ENCODE data around the gene BHLHE23.

BHLHE23 gene

GRCh38 chr20:63024573-63025392, 18.0 kb upstream of the BHLHE23 start:
- DNase-seq = no peak

GRCh38 chr20:63023936-63024571, 17.3 kb upstream of the BHLHE23 start:
- DNase-seq = no peak

- DNase-seq = no peak
Observed at GRCh38 chr20:63023071-63023935, 16.5 kb upstream of the BHLHE23 start.

DNA sequence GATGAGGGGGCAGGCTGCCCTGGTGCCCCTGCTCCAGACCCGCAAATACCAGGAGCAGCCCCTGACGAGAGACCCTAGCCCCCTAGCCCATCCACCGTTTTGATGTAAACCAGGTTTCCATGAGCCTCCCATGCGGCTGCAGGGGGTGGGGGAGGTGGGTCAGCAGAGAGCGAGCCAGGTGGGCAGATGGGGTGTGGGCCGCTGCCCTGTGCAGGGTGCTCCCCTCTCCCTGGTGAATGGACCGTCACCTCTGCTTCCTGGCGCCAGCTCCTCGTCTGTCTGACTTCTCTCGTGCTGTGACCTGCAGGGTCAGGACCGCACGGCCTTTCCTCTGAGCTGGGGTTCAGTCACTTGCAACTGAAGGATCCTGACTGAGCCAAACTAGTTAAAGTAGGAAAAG, 15.7 kb upstream of the BHLHE23 start:
- DNase-seq = no peak

GRCh38 chr20:63021356-63022321, 14.9 kb upstream of the BHLHE23 start:
- no peak for DNase-seq

DNA sequence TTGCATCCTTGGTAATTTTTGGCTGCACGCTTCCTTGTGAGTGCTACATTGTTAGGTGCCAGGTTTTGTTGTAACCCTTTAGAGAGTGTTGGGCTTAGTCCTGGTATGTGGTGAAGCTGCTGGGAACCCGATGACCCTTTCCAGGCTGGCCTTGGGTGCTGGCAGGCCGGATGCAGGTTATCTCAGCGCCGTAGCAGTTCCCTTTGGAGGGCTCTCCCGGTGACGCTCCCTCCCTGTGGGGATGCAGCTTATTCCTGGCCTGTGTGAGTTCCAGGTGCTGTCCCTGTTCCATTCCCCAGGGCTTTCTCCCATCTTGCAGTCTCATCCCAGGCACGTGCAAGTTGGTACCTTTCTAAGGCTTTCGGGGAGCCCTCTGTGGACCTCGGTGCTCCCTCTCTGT, 13.9 kb upstream of the BHLHE23 start:
- DNase-seq = no peak

- no peak for DNase-seq
Observed at GRCh38 chr20:63017826-63018411, 11.2 kb upstream of the BHLHE23 start.

DNA sequence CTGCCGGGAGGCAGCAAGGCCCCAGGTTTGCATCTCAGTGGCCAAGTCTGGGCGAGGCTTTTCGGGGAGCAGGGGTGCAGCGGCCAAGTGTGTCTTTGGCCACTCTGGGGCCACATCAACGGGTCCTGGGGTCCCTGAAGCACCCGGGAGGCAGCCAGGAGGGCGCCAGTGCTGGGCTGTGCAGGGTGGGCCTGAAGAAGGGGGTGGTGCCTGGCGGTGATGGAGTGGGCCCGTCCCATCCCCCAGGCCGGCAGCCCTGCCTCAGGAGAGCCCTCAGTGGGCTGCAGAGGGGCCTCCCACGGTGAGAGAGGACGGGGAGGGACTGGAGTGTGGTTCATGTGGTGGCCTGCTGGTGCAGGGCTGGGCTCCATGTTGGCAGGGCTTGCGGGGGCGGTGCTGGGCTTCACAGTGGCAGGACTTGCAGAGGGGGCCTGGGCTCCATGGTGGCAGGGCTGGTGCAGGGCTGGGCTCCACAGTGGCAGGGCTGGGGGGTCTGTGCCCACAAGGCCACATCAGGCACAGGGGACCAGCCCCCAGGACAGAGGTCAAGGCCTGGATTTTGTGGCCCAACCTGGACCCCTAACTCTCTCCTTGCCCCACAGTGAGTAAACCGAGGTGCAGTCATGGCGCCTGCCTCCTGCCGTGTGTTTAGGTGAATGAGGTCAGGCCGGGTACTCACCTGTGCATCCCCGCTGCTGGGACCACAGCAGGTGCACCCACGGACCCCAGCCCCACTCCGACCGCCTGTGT, 10.5 kb upstream of the BHLHE23 start:
- no peak for DNase-seq

DNA sequence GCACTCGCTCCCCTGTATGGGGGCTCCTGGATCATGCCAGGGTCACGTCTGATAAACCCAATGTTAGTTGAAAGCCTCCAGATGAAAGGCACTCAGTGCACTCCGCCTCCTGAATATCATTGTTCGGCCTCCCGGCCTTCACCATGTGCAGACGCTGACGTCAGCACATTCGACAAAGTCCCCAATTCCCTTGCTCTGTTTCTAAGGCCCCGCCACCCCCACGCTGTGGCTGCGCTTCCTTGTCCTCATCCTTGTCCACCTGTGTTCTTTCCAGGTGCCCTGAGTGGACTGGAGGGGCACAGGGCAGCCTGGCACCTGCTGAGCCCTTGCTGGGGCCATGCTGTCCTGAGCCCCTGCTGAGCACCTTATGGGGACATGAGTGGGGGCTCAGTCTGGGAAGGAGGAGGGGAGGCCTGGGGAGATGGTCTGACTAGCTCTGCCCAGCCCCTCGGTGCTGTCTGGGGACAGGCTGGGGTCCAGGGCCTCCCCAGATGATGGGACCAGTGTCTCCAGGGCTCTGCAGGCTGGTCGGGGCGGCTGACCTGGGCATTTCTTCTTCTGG, 9.8 kb upstream of the BHLHE23 start:
- no peak for DNase-seq

DNA sequence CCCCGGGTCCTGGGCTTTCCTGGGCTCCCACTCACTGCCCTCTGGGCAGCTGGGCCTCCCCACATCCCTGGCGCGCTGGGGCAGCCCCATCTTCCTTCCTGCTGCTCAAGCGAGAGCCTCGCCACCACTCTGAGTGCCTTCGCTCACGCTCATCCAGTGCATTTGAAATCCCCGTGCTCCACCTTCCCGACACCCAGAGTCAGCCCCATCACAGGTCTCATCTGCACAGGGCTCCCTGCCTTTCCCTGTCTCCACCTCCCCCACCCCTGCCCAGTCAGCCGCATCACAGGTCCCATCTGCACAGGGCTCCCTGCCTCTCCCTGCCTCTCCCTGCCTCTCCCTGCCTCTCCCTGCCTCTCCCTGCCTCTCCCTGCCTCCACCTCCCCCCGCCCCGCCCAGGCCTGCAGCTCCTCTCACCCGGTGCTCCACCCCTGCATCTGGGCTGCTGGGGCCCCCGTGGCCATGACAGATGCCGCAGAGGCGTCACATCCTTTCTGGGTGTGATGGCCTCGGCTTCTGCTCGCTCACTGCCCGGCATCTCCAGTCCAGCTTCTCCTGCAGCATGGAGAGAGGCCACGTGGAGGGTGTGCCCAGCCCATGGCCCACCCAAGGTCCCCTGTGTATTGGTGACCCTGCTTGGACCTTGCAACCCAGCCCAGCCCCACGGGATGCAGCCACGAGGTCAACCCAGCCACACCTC, 9.0 kb upstream of the BHLHE23 start:
- DNase-seq = no peak

DNA sequence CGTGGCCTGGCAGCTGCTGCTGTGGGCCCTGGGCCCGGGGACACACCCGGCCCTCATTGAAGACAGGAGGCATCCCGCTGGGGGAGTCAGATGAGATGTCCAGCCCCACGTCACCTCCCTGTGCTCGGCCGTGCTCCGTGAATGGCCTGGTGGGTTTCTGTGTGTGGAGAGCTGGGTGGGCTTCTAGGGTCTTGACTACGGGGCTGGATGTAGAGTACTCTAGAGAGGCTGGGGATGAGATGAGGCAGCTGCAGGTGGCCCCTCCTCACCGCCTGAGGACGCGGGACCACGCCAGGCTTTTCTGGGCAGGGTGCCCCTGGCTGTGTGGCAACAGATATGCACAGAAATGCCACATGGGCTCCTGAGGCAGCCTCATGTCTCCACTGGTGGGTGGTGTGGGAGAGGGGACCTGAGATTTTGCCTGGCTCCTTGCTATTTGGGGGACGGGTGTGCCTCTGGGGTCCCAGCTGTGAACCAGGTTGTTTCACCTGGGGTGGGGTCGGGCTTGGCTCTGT, 8.4 kb upstream of the BHLHE23 start:
- no peak for DNase-seq

DNA sequence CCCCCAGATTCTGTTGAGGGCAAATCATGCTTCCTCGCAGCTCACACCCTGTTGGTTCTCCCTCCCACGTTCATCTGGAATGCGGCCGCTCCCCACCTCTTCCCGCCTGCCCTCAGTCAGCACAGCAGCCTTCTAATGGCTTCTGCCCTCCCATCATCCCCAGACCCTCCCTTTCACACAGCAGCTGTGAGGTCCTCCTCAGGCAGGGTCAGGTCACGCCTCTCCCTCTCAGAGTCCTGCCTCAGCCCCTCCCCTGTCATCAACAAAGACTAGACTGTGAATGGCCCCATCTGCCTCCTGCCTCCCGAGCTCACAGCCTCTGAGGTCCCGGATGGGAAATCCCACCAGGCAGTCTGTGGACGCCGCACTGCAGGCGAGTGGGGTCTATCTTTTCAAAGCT, 7.9 kb upstream of the BHLHE23 start:
- no peak for DNase-seq

DNA sequence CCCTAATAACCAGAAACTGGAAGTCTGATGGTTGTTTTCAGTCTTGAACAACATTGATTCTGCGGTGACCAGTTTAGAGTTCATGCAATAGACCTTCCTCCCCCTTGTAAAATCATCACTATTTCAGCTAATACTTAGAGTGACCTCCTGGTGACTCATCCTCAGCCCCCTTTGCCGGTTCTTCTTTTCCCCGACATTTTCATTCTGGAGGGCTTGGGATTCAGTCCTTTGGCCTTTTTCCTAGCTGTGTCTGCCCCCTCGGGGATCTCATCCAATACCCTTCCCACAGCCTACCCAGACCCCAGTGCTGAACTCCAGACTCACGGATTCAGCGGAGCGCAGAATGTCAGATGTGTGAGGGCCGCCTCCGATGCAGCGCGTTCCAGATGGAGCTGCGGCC, 7.5 kb upstream of the BHLHE23 start:
- no peak for DNase-seq

GRCh38 chr20:63013207-63013606, 6.4 kb upstream of the BHLHE23 start:
- DNase-seq = no peak

DNA sequence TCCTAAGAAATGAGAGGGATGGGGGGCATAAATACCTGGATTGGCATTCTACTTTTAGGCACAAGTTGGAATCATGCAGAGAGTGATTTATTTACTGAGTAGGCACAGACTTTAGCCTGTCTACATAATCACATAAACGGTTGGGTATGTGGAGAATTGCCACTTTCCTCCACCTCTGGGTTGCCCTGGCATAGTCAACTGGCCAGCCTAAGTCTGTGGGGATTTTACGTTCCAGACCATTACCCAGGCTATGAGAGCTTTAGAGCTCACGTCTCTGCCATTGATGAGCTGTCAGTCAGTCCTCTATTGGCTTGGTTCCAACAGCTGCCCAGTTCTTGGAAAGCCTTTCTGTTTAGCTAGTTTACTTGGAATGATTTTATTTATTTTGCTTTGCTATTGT, 5.0 kb upstream of the BHLHE23 start:
- peak; percentile 20 for DNase-seq

GRCh38 chr20:63009988-63010769, 3.4 kb upstream of the BHLHE23 start:
- peak; percentile 69 for DNase-seq

DNA sequence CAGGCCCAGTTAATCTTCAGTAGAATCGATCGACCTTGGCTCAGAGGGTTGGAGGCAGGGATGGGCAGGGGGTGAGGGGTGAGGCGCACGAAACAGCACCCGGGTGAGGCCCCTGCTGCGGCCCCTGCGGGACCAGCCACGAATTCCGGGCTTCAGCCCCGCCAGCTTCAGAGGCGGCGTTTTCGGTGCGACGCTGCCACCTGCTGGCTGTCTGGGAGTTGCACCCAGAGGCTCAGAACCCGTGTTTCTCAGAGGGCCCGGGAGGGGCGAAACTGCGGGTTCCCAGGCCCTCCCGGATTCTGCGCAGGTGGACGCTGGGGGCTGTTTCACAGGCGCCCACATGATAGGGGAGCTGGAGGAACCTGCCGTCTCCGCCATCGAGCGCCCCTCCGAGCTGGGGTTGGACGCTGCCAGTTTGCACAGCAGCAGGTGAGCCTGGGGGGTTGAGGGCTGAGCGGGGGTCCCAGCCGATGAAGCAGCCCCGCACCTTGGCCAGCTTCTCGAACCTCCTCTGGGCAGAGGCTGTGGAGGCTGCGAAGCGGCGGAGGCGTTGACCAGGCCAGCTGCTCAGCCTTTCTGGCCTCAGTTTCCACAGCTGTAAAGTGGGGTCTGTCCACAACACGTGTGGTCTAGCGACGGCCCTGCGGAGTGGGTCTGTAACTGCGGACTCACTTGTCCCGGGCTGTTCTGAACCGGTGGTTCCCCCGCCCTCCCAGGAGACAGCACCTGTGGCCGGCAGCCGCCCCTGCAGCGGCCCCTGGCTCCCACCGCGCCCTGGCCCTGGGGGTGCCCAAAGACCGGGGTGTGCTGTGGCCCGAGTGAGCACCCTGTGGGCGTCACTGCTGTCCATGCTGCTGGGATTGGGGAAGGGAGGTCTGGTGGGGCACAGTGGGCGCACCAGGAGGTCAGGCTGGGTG, 2.5 kb upstream of the BHLHE23 start:
- peak; percentile 76 for DNase-seq

DNA sequence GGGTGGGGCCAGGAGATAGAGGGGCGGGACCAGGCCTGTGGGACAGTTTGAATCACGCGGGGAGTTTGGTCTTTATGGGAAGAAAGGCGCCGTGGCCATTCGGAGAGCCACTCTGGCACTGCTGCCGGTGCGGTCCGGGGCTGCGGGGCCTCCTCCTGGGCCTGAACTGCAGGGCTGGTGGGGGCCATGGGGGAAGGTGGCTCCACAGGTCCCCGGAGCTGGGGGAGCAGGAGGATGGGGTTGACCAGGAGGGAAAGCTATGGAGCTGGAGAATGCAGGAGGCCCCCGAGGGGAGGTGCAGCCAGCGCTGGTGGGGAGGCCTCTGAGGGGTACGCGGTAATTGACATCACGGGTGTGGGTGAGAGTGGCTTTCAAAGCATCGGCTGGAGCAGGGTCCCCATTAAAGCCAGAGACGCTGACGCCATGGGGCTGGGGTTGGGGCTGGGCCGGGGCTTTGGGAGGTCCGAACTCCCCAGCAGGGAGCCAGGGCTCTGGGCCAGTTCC, 1.8 kb upstream of the BHLHE23 start:
- DNase-seq = no peak

All from NCI-H774 (cell line).